Cardiac muscle cell (in vitro differentiated cells and primary cell): Measurements from ENCODE around the gene CD47. TPM values are rescaled to one million over a fixed set of nuclear protein-coding genes. Genes with fewer than 3 reads are reported as not detected.

Source experiments
- DNase-seq, 2 donors: peaks; one replicate each; pipeline versions ENCODE4 v3.0.0 to v3.0.0-alpha.2; 2010 to 2017; ENCODE audit warnings: low read depth in 1 of 2, low spot score in 1 of 2
- H3K27ac ChIP-seq: fragments of 200-600 bp; sonication (generic); 2 replicates; pipeline ENCODE4 v1.5.1; 2016
- H3K27me3 ChIP-seq: fragments of 200-600 bp; sonication (generic); 2 replicates; pipeline ENCODE4 v1.6.0; 2016; ENCODE audit warnings: control low read depth
- H3K36me3 ChIP-seq: fragments of 200-600 bp; sonication (generic); 2 replicates; pipeline ENCODE4 v1.5.1; 2016; ENCODE audit warnings: control low read depth
- H3K4me1 ChIP-seq: fragments of 200-600 bp; sonication (generic); 2 replicates; pipeline ENCODE4 v1.8.1; 2017; ENCODE audit warnings: low read depth, mild to moderate bottlenecking, mixed run types
- H3K4me3 ChIP-seq: fragments of 200-600 bp; sonication (generic); 2 replicates; pipeline ENCODE4 v1.5.1; 2016; ENCODE audit warnings: mild to moderate bottlenecking
- H3K9me3 ChIP-seq: fragments of 200-600 bp; sonication (generic); 2 replicates; pipeline ENCODE4 v1.5.1; 2017; ENCODE audit warnings: low read depth, mild to moderate bottlenecking, control low read depth
- polyA plus RNA-seq: library from polyadenylated mRNA; unstranded; fragments of >200 nt; fragmentation: Nextera tagmentation; extraction: Ambion mirVana; gene quantifications from 2 replicates; pipeline ENCODE4 v1.2.1, GENCODE V29; 2016
- total RNA-seq: library from RNA; depleted of rRNA; stranded (reverse); fragments of >200 nt; gene quantifications from 2 replicates; pipeline ENCODE4 v1.2.3, GENCODE V29; 2016
- TF ChIP-seq, protein P1 (sequence below): IDR thresholded peaks from 2 replicates; pipeline ENCODE4 v1.5.1; 2012; ENCODE audit warnings: low read depth, mild to moderate bottlenecking, low read length

The CD47 gene
- total and polyA plus RNA-seq, 2 experiments from 2014 or later, result 33.2 to 34.9 TPM

DNA sequence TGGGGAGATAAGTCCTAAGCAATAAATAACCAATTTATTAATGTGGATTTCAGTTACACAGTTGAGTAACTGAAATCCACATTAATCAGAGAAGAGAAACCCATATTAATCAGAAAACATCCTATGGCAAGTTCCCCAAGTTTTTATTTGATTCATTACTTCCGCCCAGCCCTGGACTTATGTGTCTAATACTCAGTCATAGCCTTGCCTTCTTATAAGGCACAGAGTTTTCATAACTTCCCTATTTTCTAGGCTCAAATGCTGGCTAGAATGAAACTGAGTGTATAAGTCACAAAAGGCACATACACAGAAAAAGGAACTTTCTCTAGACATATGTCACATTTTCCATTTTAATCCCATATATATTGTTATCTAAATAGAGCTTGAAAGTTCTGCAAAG is 28.8 kb downstream of the CD47 start:
- Histone ChIP-seq H3K27me3 (no peaks in the 10 kb centered on the region), H3K9me3 (no peaks in the 10 kb centered on the region), H3K4me3 (no peak overlapping the region), H3K27ac (no peak overlapping the region), H3K36me3 (no peaks in the 10 kb centered on the region), H3K4me1 (no peaks in the 10 kb centered on the region)
- TF ChIP-seq, protein P1, sequence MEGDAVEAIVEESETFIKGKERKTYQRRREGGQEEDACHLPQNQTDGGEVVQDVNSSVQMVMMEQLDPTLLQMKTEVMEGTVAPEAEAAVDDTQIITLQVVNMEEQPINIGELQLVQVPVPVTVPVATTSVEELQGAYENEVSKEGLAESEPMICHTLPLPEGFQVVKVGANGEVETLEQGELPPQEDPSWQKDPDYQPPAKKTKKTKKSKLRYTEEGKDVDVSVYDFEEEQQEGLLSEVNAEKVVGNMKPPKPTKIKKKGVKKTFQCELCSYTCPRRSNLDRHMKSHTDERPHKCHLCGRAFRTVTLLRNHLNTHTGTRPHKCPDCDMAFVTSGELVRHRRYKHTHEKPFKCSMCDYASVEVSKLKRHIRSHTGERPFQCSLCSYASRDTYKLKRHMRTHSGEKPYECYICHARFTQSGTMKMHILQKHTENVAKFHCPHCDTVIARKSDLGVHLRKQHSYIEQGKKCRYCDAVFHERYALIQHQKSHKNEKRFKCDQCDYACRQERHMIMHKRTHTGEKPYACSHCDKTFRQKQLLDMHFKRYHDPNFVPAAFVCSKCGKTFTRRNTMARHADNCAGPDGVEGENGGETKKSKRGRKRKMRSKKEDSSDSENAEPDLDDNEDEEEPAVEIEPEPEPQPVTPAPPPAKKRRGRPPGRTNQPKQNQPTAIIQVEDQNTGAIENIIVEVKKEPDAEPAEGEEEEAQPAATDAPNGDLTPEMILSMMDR, result no peak
- no peak for DNase-seq

GRCh38 chr3:108060331-108060730 is 30.5 kb downstream of the CD47 start:
- Histone ChIP-seq H3K27me3 (no peaks in the 10 kb centered on the region), H3K4me1 (no peaks in the 10 kb centered on the region), H3K9me3 (no peaks in the 10 kb centered on the region), H3K4me3 (no peak overlapping the region), H3K36me3 (no peaks in the 10 kb centered on the region), H3K27ac (no peak overlapping the region)
- no peak for DNase-seq
- TF ChIP-seq, protein P1, result no peak

DNA sequence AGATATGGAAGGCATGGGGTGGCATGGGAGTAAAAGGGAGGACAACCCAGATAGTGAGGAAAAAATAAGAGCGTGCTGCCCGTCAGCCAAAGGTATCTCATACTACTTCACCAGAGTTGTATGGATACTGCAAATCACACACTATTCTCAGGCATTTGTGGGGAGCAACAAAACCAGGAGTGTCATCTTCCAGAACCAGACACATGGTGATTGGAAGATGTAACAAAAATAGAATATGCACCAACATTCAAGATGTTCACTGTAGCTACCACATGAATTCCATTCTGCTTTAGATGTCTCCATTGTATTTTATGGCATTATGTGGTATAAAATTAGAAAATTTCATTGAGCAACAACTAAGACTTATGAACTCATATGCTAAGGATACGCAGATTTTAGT is 34.9 kb downstream of the CD47 start:
- no peak for DNase-seq
- no peaks in the 10 kb centered on the region for H3K9me3 ChIP-seq
- no peak overlapping the region for H3K4me3 ChIP-seq
- H3K27me3 ChIP-seq, result no peaks in the 10 kb centered on the region
- peaks cover 9% of the 10 kb centered on the region for H3K4me1 ChIP-seq
- TF ChIP-seq, protein P1, result no peak
- no peak overlapping the region for H3K27ac ChIP-seq
- H3K36me3 ChIP-seq, result no peaks in the 10 kb centered on the region

- Histone ChIP-seq H3K9me3 (no peaks in the 10 kb centered on the region), H3K4me3 (no peak overlapping the region), H3K4me1 (peaks cover 13% of the 10 kb centered on the region), H3K27ac (no peak overlapping the region), H3K27me3 (no peaks in the 10 kb centered on the region), H3K36me3 (no peaks in the 10 kb centered on the region)
- TF ChIP-seq, protein P1, result no peak
- no peak for DNase-seq
These were observed 35.9 kb downstream of the CD47 start for GRCh38 chr3:108054935-108055334.

- Histone ChIP-seq H3K27me3 (no peaks in the 10 kb centered on the region), H3K4me3 (no peak overlapping the region), H3K27ac (no peak overlapping the region), H3K36me3 (no peaks in the 10 kb centered on the region), H3K4me1 (peaks cover 13% of the 10 kb centered on the region), H3K9me3 (no peaks in the 10 kb centered on the region)
- TF ChIP-seq, protein P1, result no peak
- DNase-seq, result no peak
These were observed 37.3 kb downstream of the CD47 start for GRCh38 chr3:108053483-108053882.

DNA sequence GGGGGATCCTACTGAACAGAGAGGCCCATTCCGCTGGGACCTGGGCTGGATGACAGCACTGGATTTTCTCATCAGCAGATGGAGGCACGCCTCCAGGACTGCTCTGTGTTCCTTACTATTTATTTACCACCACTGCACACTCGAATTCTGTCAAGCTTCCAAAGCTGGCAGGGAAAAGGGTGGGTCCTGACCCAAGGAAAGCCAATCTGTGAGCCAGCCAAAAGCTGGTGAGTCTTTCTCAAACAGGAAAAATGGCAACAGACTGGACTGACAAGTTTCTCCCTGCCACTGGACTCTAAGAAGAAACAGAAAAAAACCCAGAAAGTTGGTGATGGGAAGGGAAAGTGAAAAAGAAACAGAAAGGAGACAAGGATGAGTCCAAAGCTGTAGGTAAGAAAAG is 37.8 kb downstream of the CD47 start:
- no peak for DNase-seq
- Histone ChIP-seq H3K9me3 (no peaks in the 10 kb centered on the region), H3K4me1 (peaks cover 13% of the 10 kb centered on the region), H3K36me3 (no peaks in the 10 kb centered on the region), H3K4me3 (no peak overlapping the region), H3K27ac (no peak overlapping the region), H3K27me3 (no peaks in the 10 kb centered on the region)
- TF ChIP-seq, protein P1, result no peak
